GM18907 (cell line): ENCODE data around the gene CELSR1.

Source experiments
- ATAC-seq: cut with Tn5 transposase; IDR thresholded peaks from one replicate; pipeline ENCODE4 v1.9.1; 2021; ENCODE audit warnings: mild to moderate bottlenecking, moderate library complexity; ENCODE audit not compliant: unreplicated experiment

Gene CELSR1

GRCh38 chr22:46574993-46575910 lies 37.8 kb upstream of the CELSR1 start:
- no peak for ATAC-seq

- no peak for ATAC-seq
Observed at GRCh38 chr22:46574438-46574992, 37.1 kb upstream of the CELSR1 start.

DNA sequence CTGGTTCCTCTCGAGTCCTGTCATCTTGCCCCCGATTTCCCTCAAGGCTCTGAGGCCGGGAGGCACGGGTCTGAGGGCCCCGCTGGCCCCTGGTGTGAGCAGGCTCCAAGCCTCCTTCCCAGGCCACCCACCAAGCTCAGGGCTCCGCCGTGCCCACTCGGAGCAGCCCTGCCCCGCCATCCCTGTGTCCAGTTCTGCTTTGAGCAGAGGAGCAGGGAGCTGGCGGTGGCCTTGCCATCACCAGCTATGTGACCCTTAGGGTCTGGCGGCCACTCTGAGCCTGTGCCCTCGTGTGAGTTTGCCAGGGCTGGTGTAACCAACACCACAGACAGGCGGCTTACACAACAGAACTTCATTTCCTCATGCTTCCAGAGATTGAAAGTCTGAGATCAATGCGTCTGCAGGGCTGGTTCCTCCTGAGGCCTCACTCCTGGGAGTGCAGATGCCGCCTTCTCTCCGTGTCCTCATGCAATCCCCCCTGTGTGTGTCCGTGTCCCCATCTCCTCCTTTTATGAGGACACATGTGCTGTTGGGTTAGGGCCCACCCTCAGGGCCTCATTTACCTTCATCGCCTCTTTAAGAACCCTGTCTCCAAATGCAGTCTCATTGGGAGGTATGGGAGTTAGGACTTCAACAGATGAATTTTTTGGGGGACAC lies 36.5 kb upstream of the CELSR1 start:
- ATAC-seq, result no peak

GRCh38 chr22:46572911-46573780 lies 35.7 kb upstream of the CELSR1 start:
- no peak for ATAC-seq

DNA sequence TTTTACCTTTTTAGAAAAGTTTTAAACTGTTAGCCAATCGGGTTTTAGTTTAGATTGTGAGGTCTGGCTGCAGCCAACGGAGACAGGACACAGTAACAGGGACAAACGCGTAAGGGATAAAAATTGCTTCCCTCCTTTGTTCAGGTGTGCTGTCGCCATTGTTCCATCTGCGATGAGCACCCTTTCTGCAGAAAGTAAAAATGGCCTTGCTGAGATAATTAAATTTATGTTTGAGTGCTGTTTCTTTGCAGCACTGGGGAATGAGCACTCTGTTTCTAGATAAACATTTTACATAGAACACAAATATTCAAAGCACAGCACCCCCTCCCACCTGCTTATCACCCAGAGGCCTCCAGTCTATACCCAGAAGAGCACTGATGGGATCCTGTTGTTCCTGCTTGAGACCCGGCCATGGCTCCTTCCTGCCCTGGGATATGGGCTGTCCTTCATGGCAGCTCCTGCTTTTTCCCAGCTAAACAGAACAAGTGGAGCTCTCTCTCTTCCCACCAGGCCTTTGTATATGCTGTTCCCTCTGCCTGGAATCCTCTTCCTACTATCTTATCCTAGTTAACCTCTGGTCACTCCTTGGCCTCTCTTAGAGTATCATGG lies 34.3 kb upstream of the CELSR1 start:
- no peak for ATAC-seq

DNA sequence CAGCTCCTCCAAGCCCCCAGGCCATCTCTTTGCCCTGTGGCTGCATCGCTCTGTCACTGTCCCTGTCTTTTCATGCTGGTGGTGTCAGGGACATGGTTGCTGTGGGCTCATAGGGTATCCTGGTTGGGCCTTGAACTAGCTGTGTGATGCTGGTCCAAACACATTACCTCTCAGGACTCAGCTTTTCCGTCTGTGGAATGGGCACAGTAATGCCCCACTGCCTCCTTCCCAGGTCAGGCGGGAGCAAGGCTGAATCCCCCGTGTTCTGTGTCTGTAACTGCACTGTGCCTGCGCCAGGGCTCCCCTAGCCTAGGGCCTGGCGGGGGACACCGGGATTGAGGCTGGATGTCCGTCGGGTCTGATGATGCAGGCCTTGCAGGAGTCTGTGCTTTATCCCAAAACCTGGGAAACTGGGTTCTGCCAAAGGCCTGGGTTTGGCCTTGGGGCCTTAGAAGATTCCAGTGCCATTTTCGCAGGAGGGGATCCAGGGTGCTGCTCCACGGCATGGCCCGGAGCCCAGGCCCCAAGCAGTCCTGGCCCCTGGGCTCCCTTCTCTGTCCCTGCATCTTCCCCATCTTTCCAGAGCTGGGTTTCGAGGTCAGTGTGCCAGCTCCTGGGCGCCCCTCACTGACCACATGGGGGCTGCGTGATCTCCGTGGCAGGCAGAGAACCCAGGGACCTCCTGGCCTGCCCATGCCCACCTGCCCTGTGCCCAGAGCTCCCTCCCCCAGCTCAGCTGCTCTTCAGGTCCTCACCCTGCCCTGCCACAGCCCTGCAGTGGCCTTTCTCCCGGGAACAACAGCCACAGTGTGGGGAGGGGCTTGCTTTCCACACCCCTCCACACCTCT lies 32.7 kb upstream of the CELSR1 start:
- no peak for ATAC-seq

DNA sequence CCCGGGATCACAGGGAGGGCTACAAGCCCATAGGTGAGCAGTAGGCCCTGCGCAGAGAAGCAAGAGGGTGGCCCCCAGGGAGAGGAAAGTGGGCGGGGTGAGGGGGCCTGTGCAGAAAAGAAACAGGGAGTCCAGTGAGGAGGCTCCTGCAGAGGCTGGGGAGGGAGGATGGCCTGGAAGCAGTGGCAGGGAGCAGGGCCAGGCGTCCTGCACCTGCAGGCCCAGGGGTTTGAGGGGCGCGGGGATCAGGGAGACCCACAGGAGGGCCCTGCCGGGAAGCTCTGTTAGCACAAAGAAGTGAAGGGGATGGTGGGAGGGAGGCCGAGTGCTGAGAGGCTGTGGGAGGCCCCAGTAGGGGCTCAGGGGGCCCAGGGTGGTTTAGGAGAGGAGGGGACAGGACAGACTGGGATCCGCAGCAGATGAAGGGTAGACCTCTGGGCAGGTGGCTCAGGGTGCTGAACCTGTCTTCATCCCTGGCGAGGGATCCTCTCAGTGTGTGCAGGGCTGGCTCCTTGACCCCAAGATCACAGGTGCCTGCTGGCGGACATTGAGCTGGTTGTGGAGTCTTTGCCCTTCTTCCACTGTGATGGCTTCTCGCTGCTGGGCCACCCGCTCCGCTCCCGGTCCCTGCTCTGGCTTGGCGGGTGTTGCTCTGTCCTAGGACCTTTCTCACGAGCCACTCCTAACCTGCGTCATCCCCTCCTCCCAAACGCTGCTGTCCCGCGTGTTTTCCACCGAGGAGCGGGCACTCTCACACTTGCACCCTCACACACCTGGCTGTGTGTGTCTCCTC lies 31.8 kb upstream of the CELSR1 start:
- ATAC-seq, result no peak

DNA sequence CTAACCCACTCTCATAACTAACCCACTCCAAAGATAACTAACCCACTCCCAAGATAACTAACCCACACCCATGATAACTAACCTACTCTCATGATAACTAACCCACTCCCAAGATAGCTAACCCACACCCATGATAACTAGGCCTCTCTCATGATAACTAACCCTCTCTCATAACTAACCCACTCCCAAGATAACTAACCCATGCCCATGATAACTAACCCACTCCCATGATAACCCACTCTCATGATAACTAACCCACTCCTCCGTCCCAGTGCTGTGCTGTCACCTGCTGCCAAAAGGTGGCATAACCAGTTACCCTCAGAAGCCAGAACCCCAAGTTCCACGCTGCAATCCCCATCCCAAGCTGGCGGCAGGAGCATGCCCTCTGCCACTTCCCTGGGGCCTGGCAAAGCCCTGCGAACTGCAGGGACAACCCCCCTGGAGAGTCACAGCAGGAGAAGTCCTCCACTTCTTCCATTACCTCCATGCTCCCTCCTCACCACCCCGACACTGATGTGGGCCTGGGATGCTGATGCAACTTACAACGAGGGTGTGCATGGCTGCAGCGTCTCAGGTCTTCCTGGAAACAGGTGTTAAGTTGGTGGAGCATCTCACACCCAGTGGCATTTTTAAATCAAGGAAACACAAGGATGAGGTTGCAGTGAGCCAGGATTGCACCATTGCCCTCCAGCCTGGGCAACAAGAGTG lies 30.8 kb upstream of the CELSR1 start:
- no peak for ATAC-seq

DNA sequence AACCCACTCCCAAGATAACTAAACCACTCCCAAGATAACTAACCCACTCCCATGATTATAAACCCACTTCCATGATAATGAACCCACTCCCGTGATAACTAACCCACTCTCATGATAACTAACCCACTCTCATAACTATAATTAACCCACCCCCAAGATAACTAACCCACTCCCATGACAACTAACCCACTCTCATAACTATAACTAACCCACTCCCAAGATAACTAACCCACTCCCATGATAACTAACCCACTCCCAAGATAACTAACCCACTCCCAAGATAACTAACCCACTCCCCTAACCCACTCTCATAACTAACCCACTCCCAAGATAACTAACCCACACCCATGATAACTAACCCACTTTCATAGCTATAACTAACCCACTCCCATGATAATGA lies 30.1 kb upstream of the CELSR1 start:
- no peak for ATAC-seq

DNA sequence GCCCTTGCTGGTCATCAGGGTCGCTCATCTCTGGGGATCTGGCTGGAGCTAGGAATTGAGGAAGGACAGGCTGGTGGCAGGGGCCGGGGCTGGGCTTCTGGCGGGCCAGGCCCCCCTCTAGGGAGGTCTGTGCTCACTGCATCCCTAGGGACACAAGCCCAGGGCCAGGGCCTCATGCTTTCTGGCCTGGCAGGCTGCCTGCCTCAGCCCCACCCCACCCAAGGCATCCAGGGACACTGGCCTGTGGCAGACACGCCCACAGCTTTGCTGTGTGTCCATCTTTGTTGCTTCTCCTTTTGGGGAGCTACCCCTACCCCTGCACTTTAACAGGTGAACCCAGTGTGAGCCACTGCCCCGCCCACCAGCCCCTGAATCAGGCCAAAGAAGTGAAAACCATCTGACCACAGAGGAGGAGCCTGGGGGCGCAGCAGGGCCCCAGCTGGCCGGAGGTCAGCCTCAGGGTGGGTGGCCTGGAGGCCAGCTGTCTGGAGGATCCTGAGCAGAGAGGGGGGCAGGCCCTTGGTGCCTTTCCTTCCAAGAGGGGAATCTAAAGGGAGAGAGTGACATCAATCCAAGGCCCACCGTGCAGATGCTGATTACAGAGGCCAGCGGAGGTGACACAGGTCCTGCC lies 26.8 kb upstream of the CELSR1 start:
- ATAC-seq, result no peak

DNA sequence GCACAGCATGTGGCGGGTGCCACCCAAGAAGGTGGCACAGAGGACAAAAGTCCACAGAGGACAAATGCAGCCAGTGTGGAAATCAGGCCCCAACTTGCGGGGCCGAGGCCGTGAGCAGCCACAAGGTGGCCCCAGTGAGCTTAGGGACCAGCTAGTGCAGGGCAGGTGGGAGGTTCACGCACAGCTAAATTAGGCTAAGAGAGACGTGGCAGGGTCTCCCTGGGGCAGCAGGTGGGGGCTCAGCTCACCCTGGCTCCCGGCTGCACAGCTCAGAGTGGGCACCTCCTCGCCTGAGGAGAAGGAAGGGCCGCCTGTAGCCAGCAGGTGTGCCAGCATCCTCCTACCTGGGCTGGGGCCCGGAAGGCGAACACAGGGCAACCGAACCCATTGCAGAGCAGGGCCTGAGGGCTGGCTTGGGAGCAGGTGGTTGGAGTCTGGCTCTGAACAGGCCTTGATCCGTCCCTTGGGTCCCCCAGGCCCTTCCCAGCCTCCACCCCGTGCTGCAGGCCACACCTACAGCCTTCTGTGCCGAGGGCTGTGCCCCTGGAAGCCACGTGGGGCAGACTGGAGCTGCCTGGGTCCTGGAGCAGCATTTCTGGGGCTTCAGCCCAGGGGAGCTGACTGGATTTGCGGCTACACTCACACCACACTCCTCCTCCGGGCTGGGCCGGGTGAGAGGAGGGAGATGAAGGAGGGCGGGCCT lies 26.1 kb upstream of the CELSR1 start:
- no peak for ATAC-seq

GRCh38 chr22:46561435-46561905 lies 24.1 kb upstream of the CELSR1 start:
- ATAC-seq, result no peak

DNA sequence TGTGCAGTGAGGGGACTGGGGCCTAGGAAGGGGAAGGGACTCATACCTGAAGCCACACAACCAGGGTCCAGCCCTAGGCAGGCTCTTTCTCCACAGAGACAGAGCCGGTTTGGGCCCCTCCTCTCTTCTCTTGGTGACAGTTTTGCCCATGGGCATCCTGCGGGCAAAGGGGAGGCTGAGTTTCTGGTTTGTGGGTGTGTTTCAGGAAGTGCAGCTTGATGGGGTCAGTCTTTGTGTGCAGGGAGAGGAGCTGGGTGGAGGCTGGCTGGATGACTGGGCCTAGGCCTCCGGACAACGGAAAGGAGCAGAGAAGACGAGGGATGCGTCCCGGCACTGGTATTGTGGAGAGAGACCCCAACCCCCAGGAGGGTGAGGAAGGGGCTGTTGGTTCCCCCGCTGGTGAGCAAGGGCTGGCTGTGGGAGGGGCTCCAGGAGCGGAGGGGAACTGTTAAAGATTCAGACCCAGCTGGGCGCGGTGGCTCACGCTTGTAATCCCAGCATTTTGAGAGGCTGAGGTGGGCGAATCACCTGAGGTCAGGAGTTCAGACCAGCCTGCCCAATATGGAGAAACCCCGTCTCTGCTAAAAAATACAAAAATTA lies 23.4 kb upstream of the CELSR1 start:
- no peak for ATAC-seq

- no peak for ATAC-seq
Observed at GRCh38 chr22:46557736-46558480, 20.5 kb upstream of the CELSR1 start.

- ATAC-seq, result no peak
Observed at GRCh38 chr22:46556775-46557174, 19.4 kb upstream of the CELSR1 start.

DNA sequence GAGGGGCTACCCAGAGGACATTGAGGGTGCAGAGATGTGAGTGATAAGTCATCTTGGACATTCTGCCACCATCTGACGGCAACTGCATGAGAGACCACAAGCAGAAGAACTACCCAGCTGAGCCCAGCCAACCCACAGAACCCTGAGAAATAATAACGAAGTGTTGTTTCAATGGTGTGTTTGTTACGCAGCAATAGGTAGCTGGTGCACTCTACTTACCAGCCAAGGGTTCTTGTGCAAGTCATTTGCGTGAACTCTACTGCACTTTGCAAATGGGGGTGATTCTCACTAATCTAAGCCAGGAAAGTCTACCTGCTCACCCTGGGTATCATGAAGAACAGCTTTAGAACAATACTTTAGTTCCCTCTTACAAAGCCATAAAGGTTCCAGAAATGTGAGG lies 15.8 kb upstream of the CELSR1 start:
- no peak for ATAC-seq
